HG02678 (cell line): ENCODE data around the gene ZSCAN25.
"Not testable (repeated sequence)": the region's sequence is repeated elsewhere in the genome, so short reads cannot be mapped to it uniquely, and the experiment has no call there.

Source experiments
- ATAC-seq: cut with Tn5 transposase; IDR thresholded peaks from one replicate; pipeline ENCODE4 v1.9.1; 2021; ENCODE audit warnings: mild to moderate bottlenecking, moderate library complexity; ENCODE audit not compliant: unreplicated experiment

ZSCAN25 gene

DNA sequence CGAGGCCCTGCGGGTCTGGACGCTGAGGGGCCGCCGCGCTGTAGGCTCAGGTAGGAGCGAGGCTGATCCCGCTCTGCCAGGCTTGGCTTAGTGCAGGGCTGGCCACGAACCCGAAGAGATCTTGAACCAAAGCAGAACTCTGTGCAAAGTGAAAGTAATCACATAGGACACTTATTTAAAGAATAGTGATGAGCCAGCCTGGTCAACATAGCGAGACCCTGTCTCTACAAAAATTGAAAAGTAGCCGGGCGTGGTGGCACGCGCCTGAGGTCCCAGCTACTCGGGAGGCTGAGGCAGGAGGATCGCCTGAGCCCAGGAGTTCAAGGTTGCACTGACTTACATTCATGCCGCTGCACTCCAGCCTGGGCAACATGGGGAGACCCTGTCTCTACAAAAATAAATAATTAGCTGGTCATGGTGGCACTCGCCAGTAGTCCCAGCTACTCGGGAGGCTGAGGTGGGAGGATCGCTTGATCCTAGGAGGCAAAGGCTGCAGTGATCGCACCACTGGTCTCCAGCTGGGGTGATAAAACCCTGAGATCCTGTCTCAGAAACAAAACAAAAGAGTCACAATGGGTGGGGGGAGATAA, 541 bp downstream of the ZSCAN25 start:
- no peak for ATAC-seq

DNA sequence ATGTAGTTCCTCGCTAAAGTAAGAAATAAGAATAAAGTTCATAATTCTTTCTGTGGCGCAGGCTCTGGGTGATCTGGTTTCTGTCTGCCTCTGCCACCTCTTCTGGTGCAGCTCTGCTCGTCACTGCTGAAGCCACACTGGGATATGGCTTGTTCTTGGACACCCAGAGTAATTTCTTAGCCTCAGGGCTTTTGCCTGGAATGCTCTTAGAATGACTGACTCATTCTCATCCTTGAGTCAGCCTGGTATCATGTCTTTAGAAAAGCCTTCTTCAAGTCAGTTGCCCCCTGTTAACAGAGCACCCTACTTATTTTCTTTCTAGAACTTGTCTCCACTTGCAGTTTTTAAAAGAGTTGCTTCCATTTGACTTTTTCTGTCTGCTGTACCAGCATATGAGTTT, 2.0 kb downstream of the ZSCAN25 start:
- no peak for ATAC-seq

DNA sequence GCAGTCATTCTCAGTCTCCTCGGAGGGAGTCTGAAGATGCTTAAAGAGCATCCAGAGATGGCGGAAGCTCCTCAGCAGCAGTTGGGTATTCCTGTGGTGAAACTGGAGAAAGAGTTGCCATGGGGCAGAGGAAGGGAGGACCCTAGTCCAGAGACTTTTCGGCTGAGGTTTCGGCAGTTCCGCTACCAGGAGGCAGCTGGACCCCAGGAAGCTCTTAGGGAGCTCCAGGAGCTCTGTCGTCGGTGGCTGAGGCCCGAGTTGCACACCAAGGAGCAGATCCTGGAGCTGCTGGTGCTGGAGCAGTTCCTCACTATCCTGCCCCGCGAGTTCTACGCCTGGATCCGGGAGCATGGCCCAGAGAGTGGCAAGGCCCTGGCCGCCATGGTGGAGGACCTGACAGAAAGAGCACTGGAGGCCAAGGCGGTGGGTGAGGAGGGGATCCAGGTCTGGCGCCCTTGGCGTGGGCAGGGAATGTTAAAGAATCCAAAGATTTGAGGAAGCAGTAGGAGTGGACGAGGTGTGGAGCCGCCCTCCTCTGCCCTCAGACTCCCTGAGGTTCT, 2.9 kb downstream of the ZSCAN25 start:
- ATAC-seq, result no peak

GRCh38 chr7:99621271-99621670, 4.5 kb downstream of the ZSCAN25 start:
- no peak for ATAC-seq

GRCh38 chr7:99622596-99622995, 5.8 kb downstream of the ZSCAN25 start:
- ATAC-seq, result no peak

- no peak for ATAC-seq
Measured at GRCh38 chr7:99623091-99623693, 6.4 kb downstream of the ZSCAN25 start.

DNA sequence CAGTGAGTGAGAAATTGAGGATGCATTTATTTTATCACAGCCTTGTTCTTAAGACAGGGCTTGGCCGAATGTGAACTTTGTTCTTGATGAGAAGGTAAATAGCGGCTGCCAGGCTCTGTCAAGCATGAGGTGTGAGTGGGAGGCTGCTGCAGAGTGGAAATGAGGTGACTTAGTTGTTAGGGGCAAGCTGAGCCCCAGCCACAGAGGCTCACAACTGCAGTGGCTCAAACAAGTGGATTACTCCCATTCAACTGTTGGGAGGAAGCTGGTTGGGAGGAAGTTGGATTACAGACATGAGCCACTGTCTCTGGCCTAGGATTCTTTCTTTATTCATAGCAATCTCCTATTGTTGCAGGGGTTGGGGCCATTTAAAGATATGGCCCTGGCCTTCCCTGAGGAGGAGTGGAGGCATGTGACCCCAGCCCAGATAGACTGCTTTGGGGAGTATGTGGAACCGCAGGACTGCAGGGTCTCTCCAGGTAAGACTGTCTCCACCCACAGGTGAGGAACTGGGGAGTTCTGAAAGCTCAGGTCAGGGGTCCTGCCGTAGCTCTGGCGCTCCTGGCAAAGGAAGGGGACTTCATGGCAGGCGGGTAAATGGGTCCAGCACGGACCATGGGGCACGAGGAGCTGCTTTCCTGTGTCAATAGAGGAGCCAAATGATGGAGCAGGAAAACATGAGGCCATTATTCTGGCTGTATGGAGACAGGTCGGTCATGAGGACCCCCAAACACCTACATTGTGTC, 7.1 kb downstream of the ZSCAN25 start:
- no peak for ATAC-seq

- ATAC-seq, result no peak
Measured at GRCh38 chr7:99624484-99624883, 7.7 kb downstream of the ZSCAN25 start.

DNA sequence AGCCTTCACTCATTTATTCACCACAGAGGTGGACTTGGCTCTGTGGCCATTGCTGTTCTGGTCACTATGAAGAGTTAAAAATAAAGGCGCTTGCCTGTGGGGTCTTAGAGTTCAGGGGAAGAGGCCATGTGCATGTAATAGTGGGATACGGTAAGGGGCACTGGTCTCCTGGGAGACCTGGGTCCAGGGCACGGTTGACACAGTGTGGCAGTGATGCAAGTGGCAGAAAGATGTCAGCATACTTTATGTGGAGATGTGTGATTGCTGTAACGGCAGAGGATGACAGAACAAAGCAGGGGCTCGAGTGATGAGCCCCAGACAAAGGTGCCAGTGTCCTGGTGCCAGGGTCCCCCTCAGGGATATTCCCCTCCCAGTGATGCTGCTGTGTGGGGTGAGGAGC, 8.6 kb downstream of the ZSCAN25 start:
- no peak for ATAC-seq

- no peak for ATAC-seq
Measured at GRCh38 chr7:99625961-99626360, 9.2 kb downstream of the ZSCAN25 start.

GRCh38 chr7:99626661-99627060, 9.9 kb downstream of the ZSCAN25 start:
- ATAC-seq, result no peak

DNA sequence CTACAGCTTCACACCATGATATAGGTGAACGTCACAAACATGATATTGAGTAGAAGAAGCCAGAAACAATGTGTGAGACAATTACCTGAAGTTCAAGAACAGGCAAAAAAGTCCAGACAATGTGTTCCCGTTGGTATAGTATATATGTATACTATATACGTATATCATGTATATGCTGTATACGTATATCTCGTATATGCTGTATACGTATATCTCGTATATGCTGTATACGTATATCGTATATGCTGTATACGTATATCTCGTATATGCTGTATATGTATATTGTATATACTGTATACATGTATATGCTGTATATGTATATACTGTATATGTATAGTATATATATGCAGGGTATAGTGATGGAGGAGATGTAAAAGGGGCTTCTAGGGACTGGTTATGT, 10.8 kb downstream of the ZSCAN25 start:
- ATAC-seq, result no peak

GRCh38 chr7:99628471-99629465, 12.0 kb downstream of the ZSCAN25 start:
- ATAC-seq, result no peak

DNA sequence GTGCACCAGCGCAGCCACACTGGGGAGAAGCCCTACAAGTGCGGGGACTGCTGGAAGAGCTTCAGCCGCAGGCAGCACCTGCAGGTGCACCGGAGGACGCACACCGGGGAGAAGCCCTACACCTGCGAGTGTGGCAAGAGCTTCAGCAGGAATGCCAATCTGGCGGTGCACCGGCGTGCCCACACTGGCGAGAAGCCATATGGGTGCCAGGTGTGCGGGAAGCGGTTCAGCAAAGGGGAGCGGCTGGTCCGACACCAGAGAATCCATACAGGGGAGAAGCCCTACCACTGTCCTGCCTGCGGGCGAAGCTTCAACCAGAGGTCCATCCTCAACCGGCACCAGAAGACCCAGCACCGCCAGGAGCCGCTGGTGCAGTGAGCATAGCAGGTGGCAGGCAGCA, 12.9 kb downstream of the ZSCAN25 start:
- no peak for ATAC-seq

GRCh38 chr7:99631295-99632109, 14.8 kb downstream of the ZSCAN25 start:
- ATAC-seq, result no peak

DNA sequence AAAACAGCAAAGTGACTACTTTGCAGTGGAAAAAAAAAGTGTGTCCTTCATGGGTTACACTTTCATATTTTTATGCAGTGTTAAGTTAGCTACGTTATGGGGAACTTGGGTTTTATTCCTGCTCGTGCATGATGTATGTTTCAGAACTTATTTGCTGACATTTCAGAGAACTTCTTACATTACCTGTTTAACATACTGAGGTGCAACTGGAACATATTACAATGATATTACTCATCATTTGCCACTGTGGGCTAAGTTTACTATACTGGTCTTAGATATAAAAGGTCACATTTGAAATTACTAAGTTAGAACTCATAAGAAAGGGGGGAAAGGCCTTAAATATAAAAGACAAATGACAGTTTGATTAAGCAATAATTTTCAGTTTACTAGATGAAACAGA, 20.7 kb downstream of the ZSCAN25 start:
- ATAC-seq, result not testable (repeated sequence)

DNA sequence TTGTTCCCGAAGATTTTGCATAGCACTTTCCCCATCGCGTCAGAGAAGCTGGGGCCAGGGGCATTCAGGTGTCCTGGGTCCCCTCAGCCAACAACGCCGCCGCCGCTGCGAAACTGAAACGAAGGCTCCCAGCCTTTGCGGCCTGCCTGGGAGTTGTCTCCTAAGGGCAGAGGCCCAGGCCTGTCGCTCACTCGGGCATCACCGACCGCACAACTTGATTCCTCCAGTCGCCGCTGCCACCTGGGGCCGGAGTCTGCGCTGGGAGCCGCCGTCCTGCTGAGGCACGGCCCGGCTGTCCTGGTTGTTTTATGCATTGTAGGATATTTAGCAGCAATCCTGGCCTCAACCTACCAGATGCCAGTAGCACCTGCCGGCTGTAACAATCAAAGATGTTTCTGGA, 22.0 kb downstream of the ZSCAN25 start:
- ATAC-seq, result no peak

GRCh38 chr7:99639267-99639666, 22.5 kb downstream of the ZSCAN25 start:
- no peak for ATAC-seq

- no peak for ATAC-seq
Measured at GRCh38 chr7:99642027-99642426, 25.3 kb downstream of the ZSCAN25 start.

- no peak for ATAC-seq
Measured at GRCh38 chr7:99643464-99643863, 26.7 kb downstream of the ZSCAN25 start.
